CD4-positive, alpha-beta T cell treated with Interferon gamma for 1 hour (primary cell): Measurements from ENCODE around the gene EPB41L4B.
"Not testable (repeated sequence)": the region's sequence is repeated elsewhere in the genome, so short reads cannot be mapped to it uniquely, and the experiment has no call there.

ENCODE experiments used
- DNase-seq: peaks from one replicate; pipeline ENCODE4 v3.0.0-alpha.2; 2020

The EPB41L4B gene

DNA sequence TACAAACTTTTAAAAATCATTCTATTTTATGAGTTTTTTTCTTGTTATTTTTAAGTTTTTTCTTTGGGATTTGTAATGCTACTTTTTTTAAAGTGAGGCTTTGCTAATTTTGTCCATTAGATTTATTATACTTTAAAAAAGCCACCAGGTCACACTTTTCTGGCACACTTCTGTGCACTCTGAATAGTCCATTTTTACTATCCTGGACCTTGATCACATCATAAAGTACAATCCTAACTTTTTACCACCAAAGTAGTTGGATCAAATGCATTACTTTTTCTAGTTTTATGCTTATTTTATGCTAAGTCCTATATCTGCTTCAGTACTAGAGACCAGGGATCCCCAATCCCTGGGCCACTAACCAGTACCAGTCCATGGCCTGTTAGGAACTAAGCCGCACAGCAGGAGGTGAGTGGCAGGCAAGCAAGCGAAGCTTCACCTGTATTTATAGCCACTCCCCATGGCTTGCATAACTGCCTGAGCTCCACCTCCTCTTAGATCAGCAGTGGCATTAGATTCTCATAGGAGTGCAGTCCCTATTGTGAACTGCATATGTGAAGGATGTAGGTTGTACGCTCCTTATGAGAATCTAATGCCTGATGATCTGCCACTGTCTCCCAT is 169.8 kb downstream of the EPB41L4B start:
- no peak for DNase-seq

DNA sequence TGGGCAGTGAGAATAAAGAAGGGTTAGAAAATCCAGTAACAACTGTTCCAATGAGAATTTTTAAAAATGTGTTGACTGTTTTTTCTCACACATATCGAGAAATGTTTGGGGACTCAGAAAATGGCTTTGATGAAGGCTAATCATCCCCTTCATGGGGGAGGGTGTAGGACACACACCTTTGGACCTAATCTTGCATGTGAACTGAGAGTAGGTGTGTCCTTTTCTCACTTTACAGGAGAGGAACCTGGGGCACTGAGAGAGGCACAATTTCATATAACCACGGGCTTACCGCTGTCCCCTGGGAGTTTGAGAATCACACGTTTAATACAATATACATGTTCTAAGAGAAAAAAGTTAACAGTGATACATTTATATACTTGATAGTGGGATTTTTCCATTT is 171.1 kb downstream of the EPB41L4B start:
- no peak for DNase-seq

DNA sequence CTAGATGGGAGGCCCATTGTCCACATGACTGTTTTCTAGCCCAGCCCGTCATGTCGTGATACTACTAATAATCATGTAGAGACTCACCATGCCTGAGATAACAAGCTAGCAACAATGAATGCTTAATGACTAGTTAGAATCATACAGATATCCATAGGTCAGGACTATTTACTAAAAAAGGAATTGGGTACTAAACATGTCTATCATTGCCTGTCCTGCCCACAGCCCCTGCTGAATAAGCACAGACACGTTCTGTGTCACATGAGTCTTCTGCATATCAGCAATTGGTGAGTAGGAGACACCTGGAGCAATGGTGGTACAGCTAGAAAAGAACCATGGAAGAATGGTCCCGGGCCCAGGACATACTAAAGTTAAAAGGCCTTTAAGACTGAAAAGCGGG is 171.8 kb downstream of the EPB41L4B start:
- DNase-seq: no peak

DNA sequence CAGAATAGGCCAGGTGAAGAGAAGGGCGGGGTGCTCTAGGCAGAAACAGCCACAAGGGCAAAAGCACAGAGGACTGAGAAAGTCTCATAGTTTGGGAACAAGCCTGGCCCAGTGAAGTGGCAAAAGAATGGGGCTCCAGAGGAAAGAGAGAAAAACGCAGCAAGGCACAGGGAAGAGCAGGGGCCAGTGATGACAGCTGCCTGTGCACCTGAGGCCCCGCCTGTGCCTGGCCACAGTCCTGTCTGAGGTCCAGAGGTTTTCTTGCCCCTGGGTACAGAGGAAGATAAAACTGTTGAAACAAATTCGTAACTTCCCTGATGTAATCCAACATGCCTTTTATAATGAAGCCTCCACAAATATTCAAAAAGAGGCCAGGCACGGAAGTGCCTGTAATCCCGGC is 175.8 kb downstream of the EPB41L4B start:
- DNase-seq: no peak

DNA sequence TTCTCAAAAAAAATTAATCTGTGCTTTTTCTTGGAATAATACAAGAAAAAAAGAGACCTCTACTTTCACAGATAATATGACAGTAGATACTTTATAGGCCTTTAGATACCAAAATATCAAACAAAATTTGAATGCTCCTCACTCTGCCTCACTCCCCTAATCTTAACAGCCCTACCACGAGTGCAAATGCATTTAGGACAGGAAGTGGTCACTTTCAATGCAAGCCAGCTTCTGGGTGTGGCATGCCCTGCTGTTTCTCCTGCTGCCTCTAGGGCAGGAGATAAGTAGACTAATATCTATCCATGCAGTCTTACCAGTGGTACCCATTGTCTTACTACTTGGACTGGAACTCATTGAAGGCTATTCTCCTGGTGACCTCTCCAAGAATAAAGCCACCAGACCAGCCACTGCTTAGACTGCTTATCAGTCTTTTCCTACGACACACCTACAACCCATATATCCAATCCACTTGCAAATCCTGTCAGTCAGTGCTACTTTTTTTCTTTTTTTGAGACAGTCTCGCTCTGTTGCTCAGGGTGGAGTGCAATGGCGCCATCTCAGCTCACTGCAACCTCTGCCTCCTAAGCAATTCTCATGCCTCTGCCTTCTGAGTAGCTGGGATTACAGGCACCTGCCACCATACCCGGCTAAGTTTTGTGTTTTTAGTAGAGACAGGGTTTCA is 176.8 kb downstream of the EPB41L4B start:
- DNase-seq: no peak

DNA sequence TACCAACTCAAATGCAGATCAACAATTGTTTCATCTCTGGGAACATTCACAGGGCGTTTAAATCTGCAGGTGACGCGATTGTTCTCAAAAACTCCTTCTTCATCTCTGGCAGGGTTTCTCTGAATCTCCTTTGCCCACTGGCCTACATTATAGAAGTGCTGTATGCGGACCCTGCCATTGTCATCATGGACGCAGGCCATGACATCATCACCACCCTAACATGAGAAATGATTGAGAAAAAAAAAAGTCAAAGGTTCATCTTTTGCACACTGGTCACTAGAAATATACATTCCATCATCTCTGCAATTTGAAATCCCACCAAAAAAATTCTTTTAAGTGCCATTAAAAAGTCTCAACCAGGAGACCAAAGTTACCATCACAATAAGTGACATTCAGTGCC is 179.5 kb downstream of the EPB41L4B start:
- DNase-seq: no peak

DNA sequence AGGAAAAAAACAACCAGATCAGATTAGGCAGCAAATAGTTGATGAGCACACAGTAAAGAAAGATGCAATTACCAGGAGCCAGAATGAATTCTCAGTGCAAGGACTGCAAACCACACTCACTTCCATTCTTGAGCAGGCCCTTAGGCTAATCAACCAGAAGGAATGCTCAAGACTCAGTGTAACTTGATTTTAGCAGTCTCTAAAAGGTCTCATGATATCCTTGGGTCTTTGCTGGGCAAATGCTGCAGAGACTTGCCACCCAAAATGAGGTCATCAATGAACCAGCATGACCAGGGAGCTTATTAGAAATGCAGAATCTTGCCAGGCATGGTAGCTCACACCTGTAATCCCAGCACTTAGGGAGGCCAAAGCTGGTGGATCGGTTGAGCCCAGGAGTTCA is 181.0 kb downstream of the EPB41L4B start:
- DNase-seq: no peak

DNA sequence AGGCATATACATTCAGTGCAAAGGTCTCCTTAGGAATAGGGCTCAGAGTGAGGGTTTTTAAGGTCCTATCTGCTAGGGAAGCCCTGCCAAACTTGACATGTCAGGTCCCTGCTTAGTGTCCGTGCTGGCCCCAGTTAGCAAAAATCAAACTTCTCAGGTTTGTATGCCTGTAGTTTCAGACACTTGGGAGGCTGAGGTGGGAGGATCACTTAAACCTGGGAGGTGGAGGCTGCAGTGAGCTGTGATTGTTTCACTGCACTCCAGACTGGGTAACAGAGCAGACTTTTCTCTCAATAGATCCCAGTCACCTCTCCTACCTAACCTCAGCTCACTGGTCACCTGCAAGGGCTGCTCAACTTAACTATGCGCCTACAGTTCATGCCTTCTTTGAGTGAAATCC is 182.4 kb downstream of the EPB41L4B start:
- no peak for DNase-seq

DNA sequence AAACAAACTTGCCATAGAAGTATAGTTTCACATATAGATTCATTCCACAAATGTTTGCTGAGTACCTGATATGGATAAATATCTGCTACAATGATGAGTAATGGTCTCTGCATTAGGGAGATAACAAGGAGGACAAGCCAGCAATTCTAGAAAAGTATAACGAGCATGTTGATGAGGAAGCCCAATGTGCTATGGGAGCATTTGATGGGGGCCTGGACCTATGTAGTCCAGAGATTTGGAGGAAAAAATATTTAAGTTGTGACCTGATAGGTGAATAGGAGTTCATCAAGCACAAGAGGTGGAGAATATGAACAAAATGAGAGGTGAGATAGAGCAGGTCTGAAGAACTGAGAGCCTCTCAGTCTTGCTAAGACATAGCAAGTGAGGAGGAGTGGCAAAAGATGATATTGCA is 186.7 kb downstream of the EPB41L4B start:
- no peak for DNase-seq

DNA sequence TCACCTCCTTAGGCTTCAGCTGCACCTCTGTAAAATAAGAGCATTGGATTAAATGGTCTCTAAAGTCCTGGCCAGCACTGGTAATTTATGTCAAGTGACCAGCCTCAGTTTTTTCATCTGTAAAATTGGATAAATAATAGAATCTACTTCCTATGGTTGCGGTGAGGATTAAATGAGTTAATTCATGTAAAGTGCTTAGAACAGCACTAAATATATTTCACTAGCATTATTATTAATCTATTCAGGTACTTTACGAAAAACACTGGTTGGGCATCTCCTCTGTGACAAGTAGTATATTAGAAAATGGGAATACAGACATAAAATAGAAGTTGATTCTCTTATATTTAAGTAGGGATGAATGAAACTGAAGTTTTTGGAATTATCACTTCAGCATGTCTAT is 187.3 kb downstream of the EPB41L4B start:
- DNase-seq: no peak

DNA sequence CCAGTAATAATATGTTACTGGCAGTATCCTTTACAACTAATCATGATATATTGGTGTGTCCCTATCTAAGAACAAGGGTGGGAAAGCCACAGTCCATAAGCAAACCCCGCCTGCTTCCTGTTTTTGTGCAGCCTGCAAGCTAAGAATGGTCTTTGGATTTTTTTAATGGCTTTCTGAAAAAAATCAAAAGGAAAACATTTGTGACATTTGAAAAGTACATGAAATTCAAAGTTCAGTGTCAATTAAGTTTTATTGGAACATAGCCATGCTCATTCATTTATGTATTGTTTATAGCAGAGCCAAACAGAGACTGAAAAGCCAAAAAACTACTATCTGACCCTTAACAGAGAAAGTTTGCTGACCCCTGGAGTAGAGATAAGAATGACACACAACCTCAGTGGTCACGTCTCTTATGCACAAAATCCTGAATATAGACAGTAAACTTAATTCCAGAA is 188.3 kb downstream of the EPB41L4B start:
- DNase-seq: no peak

DNA sequence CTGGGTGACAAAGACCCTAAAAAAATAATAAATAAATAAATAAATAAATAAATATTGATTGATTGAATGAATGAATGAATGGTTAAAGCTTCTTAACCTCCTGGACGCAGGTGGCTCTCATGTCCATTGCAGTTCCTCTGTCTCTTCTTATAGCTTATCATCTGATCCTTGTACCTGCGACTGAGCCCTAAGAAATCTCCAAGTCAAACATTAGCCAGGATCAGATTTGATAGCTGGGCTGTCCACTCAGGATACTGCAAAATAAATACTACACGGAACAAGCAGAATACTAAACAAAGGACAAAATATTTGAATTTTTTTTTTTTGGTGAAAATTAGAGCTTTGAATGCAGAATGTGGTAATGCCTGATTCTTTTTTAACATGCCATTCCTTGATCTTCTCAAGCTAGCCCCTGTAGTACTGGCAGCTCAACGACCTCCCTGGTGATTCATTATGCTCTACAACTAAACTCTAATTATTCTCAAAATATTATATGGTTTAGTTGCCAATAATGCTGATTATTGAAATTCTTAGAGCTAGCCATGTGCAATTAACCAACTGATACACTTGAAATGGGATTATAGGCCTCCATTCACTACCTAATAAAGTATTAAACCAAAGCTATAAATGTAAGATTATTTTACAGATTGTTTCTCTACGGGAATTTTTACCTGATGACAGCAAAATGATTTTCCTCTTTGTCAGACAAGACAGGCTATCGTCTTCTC is 191.2 kb downstream of the EPB41L4B start:
- DNase-seq: no peak

DNA sequence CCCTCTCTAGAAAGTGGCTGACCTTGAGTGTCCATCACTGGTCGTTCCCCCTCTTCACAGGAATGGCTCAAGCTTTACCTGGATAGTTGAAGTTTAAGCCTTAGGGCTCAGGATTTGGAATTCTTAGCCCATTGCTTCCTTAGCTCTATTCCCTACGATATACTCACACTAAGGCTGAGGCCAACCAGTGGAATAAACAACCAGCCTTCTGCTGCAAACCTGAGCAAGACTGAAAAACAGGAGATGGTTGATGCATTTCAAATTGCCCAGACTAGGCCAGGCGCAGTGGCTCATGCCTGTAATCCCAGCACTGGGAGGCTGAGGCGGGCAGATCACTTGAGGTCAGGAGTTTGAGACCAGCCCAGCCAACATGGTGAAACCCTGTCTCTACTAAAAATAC is 194.2 kb downstream of the EPB41L4B start:
- DNase-seq: not testable (repeated sequence)

DNA sequence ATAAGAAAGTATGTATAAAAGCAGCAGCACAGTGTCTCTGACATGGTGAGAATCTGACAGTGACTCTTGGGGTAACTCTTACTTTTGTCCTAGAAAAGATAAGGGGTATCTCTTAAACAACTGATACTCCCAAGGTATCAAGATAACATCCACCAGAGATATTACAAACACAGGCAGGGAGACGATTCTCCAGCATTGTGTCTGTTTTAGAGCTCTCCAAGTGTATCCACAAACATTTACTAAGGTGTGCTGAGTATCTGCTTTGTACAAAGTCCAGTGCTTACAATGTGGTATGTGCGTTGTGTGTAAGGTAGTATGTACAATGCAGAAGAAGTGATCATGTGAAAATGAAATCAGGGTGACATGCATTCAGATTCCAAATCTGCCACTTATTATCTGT is 196.7 kb downstream of the EPB41L4B start:
- no peak for DNase-seq

DNA sequence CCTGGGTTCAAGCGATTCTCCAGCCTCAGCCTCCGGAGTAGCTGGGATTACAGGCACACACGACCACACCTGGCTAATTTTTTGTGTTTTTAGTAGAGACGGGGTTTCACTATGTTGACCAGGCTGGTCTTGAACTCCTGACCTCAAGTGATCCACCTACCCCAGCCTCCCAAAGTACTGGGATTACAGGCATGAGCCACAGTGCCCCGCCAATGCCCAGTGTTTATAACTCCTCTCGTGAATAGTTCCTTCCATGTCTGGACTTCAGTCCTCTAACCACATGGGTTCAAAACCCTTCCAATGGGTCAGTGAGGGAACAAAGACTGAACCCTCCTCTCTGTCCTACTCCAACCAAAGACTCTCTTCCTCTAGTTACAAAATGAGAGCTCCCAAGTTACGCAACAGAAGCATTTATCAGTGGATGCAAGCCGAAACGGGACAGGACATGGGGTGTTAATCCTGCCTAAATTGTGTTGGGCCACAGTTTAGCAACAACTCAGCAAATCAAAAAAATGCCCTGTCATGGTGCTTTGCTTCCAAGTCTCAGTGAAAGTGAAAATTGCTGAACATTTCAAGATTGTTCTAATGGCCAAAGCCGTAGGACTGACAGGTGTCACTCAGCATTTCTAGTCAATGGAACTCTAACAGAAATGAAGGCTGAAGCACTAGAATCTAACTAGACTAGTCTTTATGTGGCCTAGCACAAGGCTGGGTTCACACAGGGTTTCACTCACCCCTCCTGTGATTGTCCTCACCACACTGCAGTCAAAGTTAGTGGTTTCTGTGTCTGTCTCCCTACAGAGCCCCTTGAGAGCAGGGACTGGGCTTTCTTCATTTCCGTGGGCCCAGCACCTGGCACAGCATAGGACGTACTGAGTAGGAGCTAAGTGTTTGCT is 197.9 kb downstream of the EPB41L4B start:
- DNase-seq: no peak
